Measurements from ENCODE around the gene TMPRSS4. TPM values are rescaled to one million over a fixed set of nuclear protein-coding genes. Genes with fewer than 3 reads are reported as not detected.

TMPRSS4 gene
- total and polyA plus RNA-seq, 2 of the 4 experiments (the other 2 are of a cell fraction): not detected

GRCh38 chr11:118054712-118055640 is 21.9 kb upstream of the TMPRSS4 start (continued):
- no peak for TF ChIP-seq FOS (IDR thresholded peaks at IDR 0.05; ENCODE audit: low read depth, low read length)

- H2BK5ac ChIP-seq (ENCODE audit: low read depth, low read length, poor library complexity, severe bottlenecking): no peak overlapping the region
- no peak overlapping the region for H2BK120ac ChIP-seq (ENCODE audit: low read depth, low read length)
- no peaks in the 10 kb centered on the region for H3K9me1 ChIP-seq (ENCODE audit: insufficient read depth, low read length)
- H2BK20ac ChIP-seq (ENCODE audit: low read depth, low read length): no peak overlapping the region
- no peak overlapping the region for H3K27ac ChIP-seq (ENCODE audit: insufficient read depth, low read length)
- POLR2A ChIA-PET (ENCODE audit: unreplicated experiment): no interaction called here
- H2BK15ac ChIP-seq (ENCODE audit: low read depth, low read length): no peak overlapping the region
- no peaks in the 10 kb centered on the region for H3K9me3 ChIP-seq (ENCODE audit: control insufficient read depth, insufficient read depth, low read length)
- no TSS peak for BruUV-seq (replicated peaks)
- in situ Hi-C loops (cut with MboI; ENCODE audit: low sequenced_read_pairs) (no loop called here), intact Hi-C loops (cut with micrococcal nuclease) (no loop called here), dilution Hi-C loops (cut with HindIII; ENCODE audit: low sequenced_read_pairs, unreplicated experiment) (no loop called here)
- no peak overlapping the region for H3K4me3 ChIP-seq (ENCODE audit: insufficient read depth, low read depth, low read length)
- H3K14ac ChIP-seq (replicated peaks; ENCODE audit: low read depth, low read length): no peak overlapping the region
- H3K27me3 ChIP-seq (ENCODE audit: control insufficient read depth, insufficient read depth, low read length): peaks cover 14% of the 10 kb centered on the region; the same call in 1 of the 2 replicates
- WGBS, 2 experiments (ENCODE audit: extremely low coverage in 2 of 2, insufficient read length in 1 of 2): 69% methylated on average over 7 of the region's 7 CpGs; no CpG with 5 or more reads in 1 of the 2 experiments
- no peak overlapping the region for H3K56ac ChIP-seq (ENCODE audit: extremely low read depth, insufficient read depth, low read length)
- H3K18ac ChIP-seq (ENCODE audit: low read depth, low read length): no peak overlapping the region
- no peak overlapping the region for H4K91ac ChIP-seq (ENCODE audit: insufficient read depth, low read depth, low read length)
- no peak overlapping the region for H2AFZ ChIP-seq (replicated peaks; ENCODE audit: low read length, poor library complexity)
- DNase-seq: no peak
- H2AK9ac ChIP-seq (replicated peaks; ENCODE audit: low read depth, low read length, poor library complexity): no peak overlapping the region
- H3K4ac ChIP-seq (ENCODE audit: low read depth, low read length): no peak overlapping the region
- no peaks in the 10 kb centered on the region for H4K20me1 ChIP-seq (ENCODE audit: insufficient read depth, low read length)
- H3K4me1 ChIP-seq (ENCODE audit: control insufficient read depth, insufficient read depth, low read length): no peaks in the 10 kb centered on the region
- H3K79me1 ChIP-seq (ENCODE audit: low read depth in 1 of 2, low read length in 2 of 2): no peaks in the 10 kb centered on the region
- no peak for ATAC-seq (ENCODE audit: low read depth)
- H3K9ac ChIP-seq (ENCODE audit: low read depth, low read length): no peak overlapping the region
- H2AK5ac ChIP-seq (ENCODE audit: low read depth, low read length): no peak overlapping the region
- CTCF ChIA-PET: no interaction called here
- H3K36me3 ChIP-seq (ENCODE audit: control insufficient read depth, insufficient read depth, low read length): no peaks in the 10 kb centered on the region
- no peak for TF ChIP-seq SMC3 (IDR thresholded peaks at IDR 0.05; ENCODE audit: low read depth, low read length)
- H3K4me2 ChIP-seq (ENCODE audit: low read depth, low read length): no peak overlapping the region
- no peak overlapping the region for H4K5ac ChIP-seq (ENCODE audit: low read depth, low read length)
- no peak overlapping the region for H3K23ac ChIP-seq (ENCODE audit: low read depth, low read length)
- H4K8ac ChIP-seq (ENCODE audit: low read depth in 2 of 2, low read length in 2 of 2): no peak overlapping the region
Observed at GRCh38 chr11:118055966-118056365, 20.9 kb upstream of the TMPRSS4 start.

Measured in IMR-90 (cell line).